A172 (cell line): ENCODE data around the gene C15orf40. TPM values are rescaled to one million over a fixed set of nuclear protein-coding genes. Genes with fewer than 3 reads are reported as not detected.
A peak's percentile ranks its signal among the peaks of the same experiment; 100 is the strongest.
"Not testable (repeated sequence)": the region's sequence is repeated elsewhere in the genome, so short reads cannot be mapped to it uniquely, and the experiment has no call there.

Experiments
- DNase-seq: peaks from one replicate; pipeline ENCODE4 v3.0.0-alpha.2; 2015; ENCODE audit warnings: low spot score
- total RNA-seq: library from RNA; depleted of rRNA; stranded (reverse); fragments of >200 nt; shearing (Covaris generic); gene quantifications from 2 replicates; pipeline ENCODE4 v1.2.3, GENCODE V29; 2014; rRNA removed

The C15orf40 gene
- total RNA-seq, result 11.7 and 15.7 TPM in 2 replicates

DNA sequence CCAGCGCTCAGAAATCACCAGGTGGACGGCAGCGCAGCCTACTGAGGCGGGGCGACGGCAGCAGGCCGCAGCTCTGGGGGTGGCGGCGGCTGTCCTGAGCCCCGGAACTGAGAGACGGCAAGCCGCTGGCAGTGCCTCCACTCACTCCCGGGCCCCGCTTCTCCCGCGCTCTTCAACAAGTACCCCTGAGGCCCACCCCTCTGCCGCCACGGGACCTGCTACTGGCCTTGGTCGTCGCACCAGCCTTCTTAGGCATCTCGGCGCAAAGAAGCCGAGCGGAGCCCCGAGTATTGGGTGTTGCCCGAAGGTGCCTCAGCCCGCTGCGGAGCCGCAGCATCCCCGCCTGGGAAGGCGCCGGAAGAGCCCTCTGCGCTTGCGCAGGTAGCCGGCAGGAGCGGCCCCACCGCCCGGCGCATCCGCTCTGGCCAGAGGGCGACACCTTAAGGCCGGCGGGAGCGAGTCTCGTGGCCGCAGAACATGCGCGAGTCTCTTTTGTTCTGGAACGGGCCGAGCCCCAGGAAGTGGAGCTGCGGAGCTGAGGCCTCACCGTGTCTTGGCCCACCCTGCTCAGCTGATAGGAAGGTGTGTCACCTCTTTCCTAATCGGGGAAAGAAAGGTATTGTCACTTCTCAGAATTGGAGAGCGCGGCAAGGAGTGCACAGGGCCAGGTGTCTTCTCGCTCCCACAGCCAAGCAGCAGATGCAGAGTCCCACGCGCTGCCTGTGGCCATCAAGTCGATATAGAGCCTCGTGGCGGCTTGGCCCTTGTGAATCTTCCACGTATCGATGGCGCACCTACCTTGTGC, at the start of gene C15orf40:
Gene C15orf40, minus strand, starts transcription at position 369 of the 805 bp plus-strand sequence. Its CDS starts 32 bp downstream, at position 337.
- peak; percentile 81 for DNase-seq

DNA sequence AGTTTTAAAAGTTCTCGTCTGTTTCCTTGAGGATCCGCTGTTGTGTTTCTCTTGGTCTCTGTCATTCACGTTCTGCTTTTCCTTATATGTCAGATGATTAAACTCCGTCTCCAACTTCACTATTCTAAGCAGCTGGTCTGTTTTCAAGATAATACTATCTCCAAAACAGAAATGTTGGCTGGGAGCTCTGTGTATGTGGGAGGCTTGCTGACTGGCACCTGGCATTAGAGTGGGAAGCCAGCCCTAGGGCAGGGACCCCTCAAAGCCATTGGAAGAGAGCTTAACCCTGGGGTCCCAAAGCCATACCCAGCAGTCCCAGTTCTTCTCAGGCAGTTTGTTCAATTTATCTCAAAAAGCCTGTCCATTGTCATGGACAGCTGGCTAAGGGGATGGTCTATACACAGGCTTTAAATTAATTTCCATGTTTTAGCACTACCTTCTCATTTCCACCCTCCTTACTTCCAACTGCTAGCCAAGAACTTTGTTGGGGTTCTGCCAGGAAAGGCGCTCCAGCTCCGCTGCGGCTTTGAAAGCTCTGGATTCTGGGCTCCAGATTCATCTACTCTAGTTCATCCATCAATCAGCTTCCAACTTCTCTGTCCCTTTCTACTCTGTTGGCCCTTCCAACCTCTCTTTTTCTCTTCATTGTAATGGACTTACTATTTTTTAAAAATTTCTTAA, 46.4 kb upstream of the C15orf40 start:
- no peak for DNase-seq

DNA sequence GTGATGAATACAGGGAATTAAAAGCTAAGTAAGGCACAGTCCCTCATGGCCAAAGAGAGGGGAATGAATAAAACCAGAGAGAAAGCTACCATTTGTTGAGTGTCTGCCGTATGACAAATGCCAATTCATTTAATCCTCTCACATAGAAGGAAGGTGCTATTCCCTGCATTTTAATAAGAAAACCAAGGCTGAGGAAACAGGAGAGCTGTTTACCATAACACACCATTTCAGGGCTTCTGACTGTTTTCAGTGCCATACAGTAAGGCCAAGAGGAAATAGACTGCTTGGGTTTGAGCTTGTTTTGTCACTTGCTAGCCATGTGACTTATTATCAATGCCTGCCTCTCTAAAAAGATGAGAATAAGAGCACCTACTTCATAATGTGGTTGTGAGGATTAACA, 45.6 kb upstream of the C15orf40 start:
- DNase-seq, result no peak

GRCh38 chr15:83053151-83053550, 41.7 kb upstream of the C15orf40 start:
- peak; percentile 79 for DNase-seq

GRCh38 chr15:83046558-83047127, 35.2 kb upstream of the C15orf40 start:
- peak; percentile 61 for DNase-seq

DNA sequence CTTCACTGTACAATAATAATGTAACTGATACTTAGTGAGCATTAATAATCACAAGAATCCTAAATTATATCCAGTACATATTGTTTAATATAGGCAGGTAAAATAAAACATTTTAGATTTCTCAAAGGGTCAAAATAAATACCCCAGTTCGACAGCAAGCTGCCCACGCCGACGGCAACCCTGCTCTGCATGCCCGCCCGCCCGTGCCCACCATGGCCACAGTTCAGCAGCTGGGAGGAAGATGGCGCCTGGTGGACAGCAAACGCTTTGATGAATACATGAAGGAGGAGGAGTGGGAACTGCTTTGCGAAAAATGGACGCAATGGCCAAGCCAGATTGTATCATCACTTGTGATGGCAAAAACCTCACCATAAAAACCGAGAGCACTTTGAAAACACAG, 32.7 kb upstream of the C15orf40 start:
- DNase-seq, result no peak

DNA sequence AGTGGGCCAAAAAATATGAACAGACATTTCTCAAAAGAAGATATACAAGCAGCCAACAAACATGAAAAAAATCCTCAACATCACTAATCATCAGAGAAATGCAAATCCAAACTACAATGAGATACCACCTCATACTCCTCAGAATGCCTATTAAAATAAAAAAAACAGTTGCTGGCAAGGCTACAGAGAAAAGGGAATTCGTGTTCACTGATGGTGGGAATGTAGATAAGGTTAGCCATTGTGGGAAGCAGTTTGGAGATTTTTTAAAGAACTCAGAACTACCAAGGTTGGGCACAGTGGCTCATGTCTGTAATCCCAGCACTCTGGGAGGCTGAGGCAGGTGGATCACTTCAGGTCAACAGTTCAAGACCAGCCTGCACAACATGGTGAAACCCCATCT, 27.8 kb upstream of the C15orf40 start:
- no peak for DNase-seq

GRCh38 chr15:83036253-83036652, 24.8 kb upstream of the C15orf40 start:
- no peak for DNase-seq

DNA sequence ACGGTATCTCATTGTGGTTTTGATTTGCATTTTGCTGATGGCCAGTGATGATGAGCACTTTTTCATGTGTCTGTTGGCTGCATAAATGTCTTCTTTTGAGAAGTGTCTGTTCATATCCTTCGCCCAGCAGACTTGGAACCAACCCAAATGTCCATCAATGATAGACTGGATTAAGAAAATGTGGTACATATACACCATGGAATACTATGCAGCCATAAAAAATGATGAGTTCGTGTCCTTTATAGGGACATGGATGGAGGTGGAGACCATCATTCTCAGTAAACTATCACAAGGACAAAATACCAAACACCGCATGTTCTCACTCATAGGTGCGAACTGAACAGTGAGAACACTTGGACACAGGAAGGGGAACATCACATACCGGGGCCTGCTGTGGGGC, 19.8 kb upstream of the C15orf40 start:
- DNase-seq, result not testable (repeated sequence)

DNA sequence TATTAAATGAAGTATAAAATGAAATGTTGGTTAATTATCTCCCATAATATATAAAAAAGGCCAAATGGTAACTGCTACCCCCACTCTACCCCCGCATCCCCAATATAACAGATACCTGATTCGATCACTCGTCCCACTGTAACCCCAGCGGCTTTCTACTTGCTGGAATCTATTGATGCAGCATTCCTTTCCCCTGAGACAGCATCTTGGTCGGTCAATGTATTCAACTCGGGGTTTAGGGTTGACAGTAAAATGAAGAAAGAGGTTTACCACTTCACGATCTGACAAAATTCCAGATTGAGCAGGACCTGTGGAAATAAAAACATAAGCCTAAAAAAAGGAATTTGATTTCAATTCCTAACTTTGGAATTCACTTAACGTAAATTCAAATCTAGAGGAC, 18.6 kb upstream of the C15orf40 start:
- DNase-seq, result peak; percentile 67

- DNase-seq, result no peak
These were observed 7.0 kb upstream of the C15orf40 start for GRCh38 chr15:83018436-83018835.

DNA sequence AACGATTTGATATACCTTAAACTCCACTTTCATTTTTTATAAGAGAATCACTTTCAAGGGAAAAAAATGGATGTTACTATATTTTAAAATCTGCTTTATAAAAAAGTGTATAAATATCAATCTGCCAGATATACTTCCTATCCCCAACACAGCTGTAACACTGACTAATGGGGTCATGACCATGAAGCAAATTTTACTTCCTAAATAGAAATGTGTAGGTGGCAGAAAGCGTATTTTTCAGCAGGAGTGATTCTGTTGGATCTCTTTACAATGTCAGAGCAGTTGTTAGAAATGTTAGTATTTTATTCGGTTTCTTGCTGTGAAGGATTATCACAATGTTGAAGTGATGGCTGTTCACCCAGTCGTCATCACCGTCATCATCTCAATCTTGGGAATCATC, 5.5 kb upstream of the C15orf40 start:
- DNase-seq, result no peak

- no peak for DNase-seq
These were observed 3.9 kb upstream of the C15orf40 start for GRCh38 chr15:83015361-83015760.

DNA sequence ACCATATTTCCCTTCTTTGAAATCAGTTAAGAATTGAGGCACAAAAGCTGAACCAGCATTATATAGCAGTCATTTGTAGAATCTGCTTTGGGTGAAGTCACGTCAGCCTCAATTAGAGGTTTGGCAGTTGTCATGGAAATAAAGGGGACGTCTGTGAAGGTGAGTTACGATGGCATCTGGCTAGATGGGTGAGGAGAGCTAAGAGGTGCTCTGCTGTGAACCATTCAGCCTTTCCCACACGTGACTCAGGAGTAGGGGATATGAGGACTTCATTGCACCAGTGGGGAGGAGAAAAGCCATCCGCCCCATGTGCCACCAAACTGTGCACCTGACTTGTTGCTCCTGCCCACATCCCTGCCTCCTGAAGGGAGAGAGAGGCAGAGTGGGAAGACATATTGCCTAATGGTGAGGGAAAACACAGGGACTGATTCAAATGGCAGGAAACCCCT, 2.8 kb upstream of the C15orf40 start:
- no peak for DNase-seq

DNA sequence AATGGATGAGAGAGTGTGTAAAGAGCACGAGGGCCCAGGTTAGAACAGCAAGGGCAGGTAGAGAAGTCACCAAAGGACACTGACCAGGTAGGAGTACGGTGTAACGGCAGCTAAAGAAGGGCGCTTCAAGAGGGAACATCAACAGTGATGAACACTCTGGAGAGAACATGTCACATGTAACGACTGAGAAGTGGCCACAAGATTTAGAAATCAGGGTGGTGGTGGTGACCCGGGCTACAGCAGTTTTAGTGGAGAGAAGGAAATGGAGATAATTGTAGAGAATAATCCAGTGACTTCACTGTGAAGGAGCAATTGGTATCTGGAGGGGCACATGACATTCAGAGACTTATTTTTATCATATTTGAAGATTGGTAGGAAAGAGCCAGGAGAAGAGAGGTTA, 1.2 kb upstream of the C15orf40 start:
- no peak for DNase-seq

GRCh38 chr15:83012076-83012426, 612 bp upstream of the C15orf40 start:
- no peak for DNase-seq

DNA sequence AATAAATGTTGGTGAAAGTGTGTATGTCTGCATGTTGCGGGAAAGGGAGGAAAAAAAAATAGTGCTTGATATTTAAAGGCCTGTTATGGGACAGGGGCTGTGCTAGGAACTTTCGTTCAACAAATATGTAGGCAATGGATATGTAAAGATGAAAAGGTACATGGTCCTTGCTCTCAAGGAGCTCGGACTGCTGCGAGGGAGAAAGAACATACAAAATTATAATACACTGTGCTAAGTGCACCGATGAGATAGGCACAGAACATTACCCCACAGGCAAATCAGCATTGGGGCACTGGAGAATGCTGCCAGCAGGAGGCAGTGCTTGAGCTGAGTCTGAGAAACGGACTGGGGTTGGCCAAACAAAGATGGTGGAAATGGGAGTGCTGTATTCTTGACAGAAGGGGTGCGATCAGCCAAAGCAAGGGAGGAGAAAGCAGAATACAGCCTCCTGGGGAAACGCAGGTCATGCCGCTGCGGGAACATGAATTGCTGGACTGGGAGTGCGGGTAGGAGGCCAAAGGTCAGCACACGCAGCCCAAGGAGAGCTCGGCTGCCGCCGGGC, 649 bp downstream of the C15orf40 start:
- peak; percentile 69 for DNase-seq

GRCh38 chr15:83000672-83001031, 10.8 kb downstream of the C15orf40 start:
- DNase-seq, result not testable (repeated sequence)

- DNase-seq, result peak; percentile 68
These were observed 11.4 kb downstream of the C15orf40 start for GRCh38 chr15:82999905-83000671.

DNA sequence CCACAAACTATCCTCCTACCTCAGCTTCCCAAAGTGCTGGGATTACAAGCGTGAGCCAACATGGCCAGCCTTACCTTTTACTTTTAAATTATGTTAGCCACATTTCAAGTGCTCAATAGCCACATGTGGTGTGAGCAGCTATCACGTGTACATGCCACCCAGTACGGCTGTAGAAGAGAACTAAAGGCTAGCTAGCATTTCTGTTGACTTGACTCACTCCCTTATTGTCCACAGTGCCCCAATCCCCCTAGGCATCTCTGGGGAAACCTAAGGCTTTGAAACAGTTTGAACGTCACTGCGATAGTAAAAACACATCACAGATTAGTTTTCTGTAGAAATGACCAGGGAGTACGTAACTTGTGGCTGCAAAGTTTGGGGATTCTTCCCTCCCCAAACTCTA, 12.0 kb downstream of the C15orf40 start:
- no peak for DNase-seq

DNA sequence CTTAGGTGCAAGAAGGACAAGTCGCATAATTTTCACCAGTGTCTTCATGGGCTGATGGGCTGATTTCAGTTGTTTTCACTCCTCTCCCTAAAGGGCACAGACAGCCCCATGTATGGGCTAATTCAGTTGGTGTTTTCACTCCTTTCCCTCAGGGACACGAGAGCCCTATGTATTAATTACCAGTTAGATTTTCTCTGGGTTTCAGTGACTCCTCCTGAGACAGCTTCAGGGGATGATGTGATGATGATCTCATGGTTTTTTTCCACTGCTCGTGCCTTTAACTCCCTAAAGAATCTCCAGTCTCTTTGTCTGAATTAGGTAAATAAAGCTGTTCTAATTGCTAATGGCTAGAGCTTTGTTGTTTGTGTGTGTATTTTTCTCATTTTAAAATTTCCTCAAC, 15.5 kb downstream of the C15orf40 start:
- DNase-seq, result peak; percentile 6

DNA sequence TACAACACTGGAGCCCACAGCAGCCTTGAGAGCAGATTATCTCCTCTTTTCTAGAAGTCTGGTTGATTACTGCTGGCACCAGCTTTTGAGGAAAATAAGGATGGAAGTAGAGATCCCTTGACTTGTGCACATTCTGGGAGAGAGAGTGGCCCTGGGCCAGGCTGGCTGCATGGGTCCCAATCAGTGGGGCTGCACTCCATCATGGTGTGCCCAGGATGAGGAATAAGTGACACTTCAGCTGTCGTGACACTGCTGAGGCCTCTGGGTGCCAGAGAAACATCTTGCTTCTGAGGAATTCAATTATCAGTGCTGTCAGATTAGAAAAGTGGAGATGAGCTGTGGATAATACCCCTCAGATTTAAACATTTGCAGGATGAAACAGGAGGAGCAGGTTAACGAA, 16.4 kb downstream of the C15orf40 start:
- DNase-seq, result no peak
